HepG2 (cell line): ENCODE results near the gene DENND4B. TPM values are rescaled to one million over a fixed set of nuclear protein-coding genes. Genes with fewer than 3 reads are reported as not detected.

Experiments used
- ATF2 ChIP-seq: sonication (generic); formaldehyde crosslinking; IDR thresholded peaks from 2 replicates; pipeline ENCODE4 v1.4.0; 2020; ENCODE audit warnings: missing genetic modification reagents
- CCAR2 ChIP-seq: fragments of 200-400 bp; formaldehyde crosslinking; optimal IDR thresholded peaks from 2 replicates; pipeline ENCODE3; 2018; ENCODE audit warnings: low read depth, mild to moderate bottlenecking, low read length, moderate library complexity
- CEBPB ChIP-seq: IDR thresholded peaks from 2 replicates; pipeline ENCODE4 v1.6.1; 2011; ENCODE audit warnings: low read depth, low read length, improper control_type of control experiment, borderline replicate concordance
- CENPX ChIP-seq: sonication (generic); formaldehyde crosslinking; IDR thresholded peaks from 2 replicates; pipeline ENCODE4 v1.9.0; 2021; ENCODE audit warnings: mild to moderate bottlenecking, missing genetic modification reagents, moderate library complexity
- DR1 ChIP-seq: sonication (generic); formaldehyde crosslinking; IDR thresholded peaks from 2 replicates; pipeline ENCODE4 v1.8.0; 2021; ENCODE audit warnings: mild to moderate bottlenecking, missing genetic modification reagents, inconsistent platforms
- FUBP1 ChIP-seq: sonication (generic); formaldehyde crosslinking; IDR thresholded peaks from 2 replicates; pipeline ENCODE4 v1.5.1; 2020; ENCODE audit warnings: missing genetic modification reagents, mild to moderate bottlenecking, borderline replicate concordance
- HOXD1 ChIP-seq: sonication (generic); formaldehyde crosslinking; IDR thresholded peaks from 2 replicates; pipeline ENCODE4 v1.5.0; 2020; ENCODE audit warnings: missing genetic modification reagents
- KMT2A ChIP-seq: sonication (generic); formaldehyde crosslinking; IDR thresholded peaks from 2 replicates; pipeline ENCODE4 v1.4.0; 2020; ENCODE audit warnings: missing genetic modification reagents
- PHF20 ChIP-seq: sonication (generic); formaldehyde crosslinking; IDR thresholded peaks from 2 replicates; pipeline ENCODE4 v1.5.0; 2020; ENCODE audit warnings: mild to moderate bottlenecking, missing genetic modification reagents
- RFX5 ChIP-seq: IDR thresholded peaks from 2 replicates; pipeline ENCODE4 v1.6.1; 2011; ENCODE audit warnings: low read depth, low read length, improper control_type of control experiment
- SPEN ChIP-seq: sonication (generic); formaldehyde crosslinking; IDR thresholded peaks from 2 replicates; pipeline ENCODE4 v1.5.1; 2020; ENCODE audit warnings: low read depth, mild to moderate bottlenecking, missing genetic modification reagents
- SYNCRIP ChIP-seq: fragments of 200-400 bp; formaldehyde crosslinking; IDR thresholded peaks from 2 replicates; pipeline ENCODE4 v1.6.1; 2018; ENCODE audit warnings: mild to moderate bottlenecking, low read depth, low read length; ENCODE audit not compliant: insufficient read depth
- ZNF331 ChIP-seq: sonication (generic); formaldehyde crosslinking; IDR thresholded peaks from 2 replicates; pipeline ENCODE4 v1.4.0; 2020; ENCODE audit warnings: missing genetic modification reagents
- ZNF333 ChIP-seq: sonication (generic); formaldehyde crosslinking; IDR thresholded peaks from 2 replicates; pipeline ENCODE4 v1.4.0; 2020; ENCODE audit warnings: mild to moderate bottlenecking, missing genetic modification reagents, borderline replicate concordance
- ZNF513 ChIP-seq: sonication (generic); formaldehyde crosslinking; conservative IDR thresholded peaks from 2 replicates; pipeline ENCODE4 v1.5.0; 2020; ENCODE audit warnings: missing genetic modification reagents
- ZNF558 ChIP-seq: sonication (generic); formaldehyde crosslinking; IDR thresholded peaks from 2 replicates; pipeline ENCODE4 v1.9.0; 2022; ENCODE audit warnings: mild to moderate bottlenecking, missing genetic modification reagents, borderline replicate concordance
- polyA plus RNA-seq, 8 experiments: library from polyadenylated mRNA; depleted of rRNA in 3 of 8; stranded (reverse) in 7 of 8; unstranded in 1 of 8; fragments of >200 nt; fragmentation: Illumina TruSeq in 4 of 8; extraction: Trizol in 4 of 8; gene quantifications; 2 replicates each; pipeline versions ENCODE4 v1.2.1 to v1.2.3, GENCODE V29; 2011 to 2016; ENCODE audit warnings: low read depth in 4 of 8, missing spikeins in 1 of 8, mixed read lengths in 1 of 8; ENCODE audit not compliant: insufficient read depth in 1 of 8
- total RNA-seq, 5 experiments: library from RNA; depleted of rRNA; stranded (reverse); fragments of >200 nt; fragmentation: Illumina TruSeq; extraction: Trizol; gene quantifications; 2 replicates each; pipeline ENCODE4 v1.2.3, GENCODE V29; 2016; ENCODE audit warnings: low read depth in 1 of 5
- TF ChIP-seq, protein P1 (sequence below): sonication (generic); formaldehyde crosslinking; IDR thresholded peaks from 2 replicates; pipeline ENCODE4 v1.5.1; 2020; ENCODE audit warnings: mild to moderate bottlenecking, missing genetic modification reagents, borderline replicate concordance

The DENND4B gene
- total and polyA plus RNA-seq, 2 of the 13 experiments (the other 11 are each of a cell fraction or from before 2014, with no cell fraction given): 15.1 to 20.3 TPM

GRCh38 chr1:153977250-153978240 is 31.0 kb upstream of the DENND4B start, which contains the start of gene JTB (continued):
- no peak for TF ChIP-seq ATF2 (CRISPR knock-in tag)
- TF ChIP-seq, protein P1, sequence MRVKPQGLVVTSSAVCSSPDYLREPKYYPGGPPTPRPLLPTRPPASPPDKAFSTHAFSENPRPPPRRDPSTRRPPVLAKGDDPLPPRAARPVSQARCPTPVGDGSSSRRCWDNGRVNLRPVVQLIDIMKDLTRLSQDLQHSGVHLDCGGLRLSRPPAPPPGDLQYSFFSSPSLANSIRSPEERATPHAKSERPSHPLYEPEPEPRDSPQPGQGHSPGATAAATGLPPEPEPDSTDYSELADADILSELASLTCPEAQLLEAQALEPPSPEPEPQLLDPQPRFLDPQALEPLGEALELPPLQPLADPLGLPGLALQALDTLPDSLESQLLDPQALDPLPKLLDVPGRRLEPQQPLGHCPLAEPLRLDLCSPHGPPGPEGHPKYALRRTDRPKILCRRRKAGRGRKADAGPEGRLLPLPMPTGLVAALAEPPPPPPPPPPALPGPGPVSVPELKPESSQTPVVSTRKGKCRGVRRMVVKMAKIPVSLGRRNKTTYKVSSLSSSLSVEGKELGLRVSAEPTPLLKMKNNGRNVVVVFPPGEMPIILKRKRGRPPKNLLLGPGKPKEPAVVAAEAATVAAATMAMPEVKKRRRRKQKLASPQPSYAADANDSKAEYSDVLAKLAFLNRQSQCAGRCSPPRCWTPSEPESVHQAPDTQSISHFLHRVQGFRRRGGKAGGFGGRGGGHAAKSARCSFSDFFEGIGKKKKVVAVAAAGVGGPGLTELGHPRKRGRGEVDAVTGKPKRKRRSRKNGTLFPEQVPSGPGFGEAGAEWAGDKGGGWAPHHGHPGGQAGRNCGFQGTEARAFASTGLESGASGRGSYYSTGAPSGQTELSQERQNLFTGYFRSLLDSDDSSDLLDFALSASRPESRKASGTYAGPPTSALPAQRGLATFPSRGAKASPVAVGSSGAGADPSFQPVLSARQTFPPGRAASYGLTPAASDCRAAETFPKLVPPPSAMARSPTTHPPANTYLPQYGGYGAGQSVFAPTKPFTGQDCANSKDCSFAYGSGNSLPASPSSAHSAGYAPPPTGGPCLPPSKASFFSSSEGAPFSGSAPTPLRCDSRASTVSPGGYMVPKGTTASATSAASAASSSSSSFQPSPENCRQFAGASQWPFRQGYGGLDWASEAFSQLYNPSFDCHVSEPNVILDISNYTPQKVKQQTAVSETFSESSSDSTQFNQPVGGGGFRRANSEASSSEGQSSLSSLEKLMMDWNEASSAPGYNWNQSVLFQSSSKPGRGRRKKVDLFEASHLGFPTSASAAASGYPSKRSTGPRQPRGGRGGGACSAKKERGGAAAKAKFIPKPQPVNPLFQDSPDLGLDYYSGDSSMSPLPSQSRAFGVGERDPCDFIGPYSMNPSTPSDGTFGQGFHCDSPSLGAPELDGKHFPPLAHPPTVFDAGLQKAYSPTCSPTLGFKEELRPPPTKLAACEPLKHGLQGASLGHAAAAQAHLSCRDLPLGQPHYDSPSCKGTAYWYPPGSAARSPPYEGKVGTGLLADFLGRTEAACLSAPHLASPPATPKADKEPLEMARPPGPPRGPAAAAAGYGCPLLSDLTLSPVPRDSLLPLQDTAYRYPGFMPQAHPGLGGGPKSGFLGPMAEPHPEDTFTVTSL: 0 out of 2 replicates have a peak, but pooled peaks have one; percentile 40
- no peak for TF ChIP-seq ZNF331 (CRISPR knock-in tag)
- TF ChIP-seq PHF20: peak; percentile 83
- TF ChIP-seq FUBP1 (CRISPR knock-in tag): 0 out of 2 replicates have a peak, but pooled peaks have one; percentile 31
- TF ChIP-seq HOXD1 (CRISPR knock-in tag): peak; percentile 44; the same call in 1 of the 2 replicates
- TF ChIP-seq SPEN (CRISPR knock-in tag): peak; percentile 65
- peak; percentile 60; the same call in 1 of the 2 replicates for TF ChIP-seq DR1 (CRISPR knock-in tag)
- TF ChIP-seq ZNF333: peak; percentile 90; the same call in 1 of the 2 replicates
- TF ChIP-seq CEBPB: peak; percentile 31; the same call in 1 of the 2 replicates
- TF ChIP-seq CCAR2: no peak
- no peak for TF ChIP-seq SYNCRIP
- TF ChIP-seq RFX5: no peak
- TF ChIP-seq ZNF513 (CRISPR knock-in tag): no peak
- TF ChIP-seq CENPX (CRISPR knock-in tag): no peak
- peak; percentile 91; the same call in 1 of the 2 replicates for TF ChIP-seq ZNF558
- peak; percentile 79; the same call in 1 of the 2 replicates for TF ChIP-seq KMT2A (CRISPR knock-in tag)
